Hepatocyte (in vitro differentiated cells): ENCODE data around the gene PTPN1.

Source experiments
- CTCF ChIP-seq: fragments of 200-600 bp; sonication (generic); IDR thresholded peaks from 2 replicates; pipeline ENCODE4 v1.5.1; 2016; ENCODE audit warnings: antibody characterized with exemption, mild to moderate bottlenecking; ENCODE audit not compliant: poor library complexity
- EZH2 ChIP-seq: fragments of 200-600 bp; sonication (generic); IDR thresholded peaks from 2 replicates; pipeline ENCODE4 v1.6.1; 2016; ENCODE audit warnings: antibody characterized with exemption, mild to moderate bottlenecking, borderline replicate concordance
- EZH2phosphoT487 ChIP-seq: fragments of 200-600 bp; sonication (generic); IDR thresholded peaks from one replicate; pipeline ENCODE4 v1.6.1; 2018; ENCODE audit warnings: antibody characterized with exemption, mild to moderate bottlenecking, low read depth, moderate library complexity; ENCODE audit not compliant: unreplicated experiment, severe bottlenecking

GRCh38 chr20:50546729-50547314 lies 36.6 kb downstream of the PTPN1 start:
- no peak for TF ChIP-seq CTCF
- TF ChIP-seq EZH2, result no peak
- TF ChIP-seq EZH2phosphoT487, result no peak
